K562 (cell line): ENCODE results near the gene HHIPL2. TPM values are rescaled to one million over a fixed set of nuclear protein-coding genes. Genes with fewer than 3 reads are reported as not detected.
"Not testable (repeated sequence)": the region's sequence is repeated elsewhere in the genome, so short reads cannot be mapped to it uniquely, and the experiment has no call there.

Experiments used
- ATAC-seq: fragments of 200-7000 bp; cut with Tn5 transposase; 3 replicates; pipeline ENCODE4 v1.9.1; 2020; ENCODE audit warnings: moderate library complexity
- BruUV-seq: library from RNA; stranded (reverse); fragments of 400-500 nt; replicated peaks from 2 replicates; lab custom pipeline; 2021; lab: Mats Ljungman, UMichigan
- CTCF ChIA-PET: fragments of 300-600 bp; formaldehyde crosslinking; extraction: SDS; loops from one replicate; lab custom pipeline; 2021; ENCODE audit warnings: low intra/inter-chr PET ratio; lab: Yijun Ruan, JAX
- POLR2A ChIA-PET: fragments of 300-600, 350-650 bp; sonication (Branson Sonifier 250); formaldehyde crosslinking; extraction: SDS; loops from one replicate; lab custom pipeline; 2021; ENCODE audit warnings: antibody characterized with exemption, inconsistent platforms; lab: Yijun Ruan, JAX
- DNase-seq, 4 experiments: peaks; one replicate each; pipeline versions ENCODE4 v3.0.0 to v3.0.0-alpha.2; 2011 to 2018; ENCODE audit warnings: low spot score in 3 of 4, mixed read lengths in 3 of 4; ENCODE audit errors: extremely low read depth in 1 of 4
- FAIRE-seq: peaks from 2 replicates; lab custom pipeline; 2011; peaks lifted over from hg19 to GRCh38; lab: Jason Lieb, UNC
- H2AFZ ChIP-seq: 2 replicates; pipeline ENCODE4 v1.6.0; 2011; ENCODE audit warnings: low read depth, low read length, control low read depth, inconsistent platforms
- H3K27ac ChIP-seq: fragments of 200-600 bp; 3 replicates; pipeline ENCODE4 v1.8.0; 2011; ENCODE audit warnings: low read depth, mild to moderate bottlenecking, control low read depth, inconsistent platforms, low read length, moderate library complexity, mixed read lengths; ENCODE audit errors: extremely low read depth
- H3K27me3 ChIP-seq, 2 experiments: fragments of 300-600 bp in 1 of 2; 2 replicates in 1 of 2; 3 replicates in 1 of 2; pipeline versions ENCODE4 v1.6.0 to v1.8.0; 2011; ENCODE audit warnings: inconsistent platforms in 2 of 2, low read length in 2 of 2, mild to moderate bottlenecking in 1 of 2, mixed read lengths in 1 of 2, moderate library complexity in 1 of 2; ENCODE audit not compliant: control insufficient read depth in 2 of 2, insufficient read depth in 2 of 2
- H3K36me3 ChIP-seq: fragments of 300-600 bp; 3 replicates; pipeline ENCODE4 v1.8.0; 2011; ENCODE audit warnings: mild to moderate bottlenecking, low read length, inconsistent platforms; ENCODE audit not compliant: control insufficient read depth, insufficient read depth
- H3K4me1 ChIP-seq, 2 experiments: fragments of 200-600 bp in 1 of 2; replicated peaks in 1 of 2; 2 replicates in 1 of 2; 3 replicates in 1 of 2; pipeline versions ENCODE4 v1.5.1 to v1.8.0; 2011; ENCODE audit warnings: inconsistent platforms in 2 of 2, low read length in 2 of 2, mild to moderate bottlenecking in 1 of 2, mixed read lengths in 1 of 2, moderate library complexity in 1 of 2; ENCODE audit not compliant: control insufficient read depth in 2 of 2, insufficient read depth in 2 of 2
- H3K4me2 ChIP-seq: 2 replicates; pipeline ENCODE4 v1.6.1; 2011; ENCODE audit warnings: low read length, control low read depth, inconsistent platforms, mixed read lengths; ENCODE audit not compliant: insufficient read depth
- H3K4me3 ChIP-seq: fragments of 200-600 bp; sonication (generic), shearing (Covaris generic); 2 replicates; pipeline ENCODE4 v1.5.1; 2016; ENCODE audit warnings: control low read depth, inconsistent platforms
- H3K79me2 ChIP-seq: fragments of 200-600 bp; 3 replicates; pipeline ENCODE4 v1.8.0; 2011; ENCODE audit warnings: low read length, inconsistent platforms; ENCODE audit not compliant: control insufficient read depth, insufficient read depth
- H3K9ac ChIP-seq, 2 experiments: 2 replicates each; pipeline versions ENCODE4 v1.6.0 to v1.6.1; 2011; ENCODE audit warnings: low read depth in 2 of 2, low read length in 2 of 2, control low read depth in 1 of 2, inconsistent platforms in 1 of 2, mild to moderate bottlenecking in 1 of 2, mixed read lengths in 1 of 2; ENCODE audit not compliant: insufficient read depth in 1 of 2
- H3K9me1 ChIP-seq: one replicate; pipeline ENCODE4 v1.6.0; 2011; ENCODE audit warnings: inconsistent platforms, mild to moderate bottlenecking, low read length, moderate library complexity; ENCODE audit not compliant: control insufficient read depth, insufficient read depth
- H3K9me3 ChIP-seq: replicated peaks from 2 replicates; pipeline ENCODE4 v1.5.1; 2011; ENCODE audit warnings: low read depth, low read length, inconsistent platforms; ENCODE audit not compliant: control insufficient read depth, insufficient read depth
- H4K20me1 ChIP-seq: replicated peaks from 2 replicates; pipeline ENCODE4 v1.6.1; 2011; ENCODE audit warnings: low read length, inconsistent platforms, mixed read lengths; ENCODE audit not compliant: control insufficient read depth, insufficient read depth
- ATF7 ChIP-seq: fragments of 450-650 bp; IDR thresholded peaks from 2 replicates; pipeline ENCODE4 v1.7.1; 2014; ENCODE audit warnings: mild to moderate bottlenecking, moderate library complexity
- CHAMP1 ChIP-seq: fragments of 450-650 bp; IDR thresholded peaks from 2 replicates; pipeline ENCODE4 v1.6.1; 2016; ENCODE audit warnings: mild to moderate bottlenecking
- FOXA1 ChIP-seq: fragments of 450-650 bp; IDR thresholded peaks from 2 replicates; pipeline ENCODE4 v1.6.1; 2016; ENCODE audit warnings: mild to moderate bottlenecking, borderline replicate concordance
- NCOR1 ChIP-seq: fragments of 450-650 bp; IDR thresholded peaks from 2 replicates; pipeline ENCODE4 v1.6.1; 2016; ENCODE audit warnings: mild to moderate bottlenecking, moderate library complexity
- NR1H2 ChIP-seq: sonication (generic); formaldehyde crosslinking; IDR thresholded peaks from 2 replicates; pipeline ENCODE4 v1.4.0; 2020; ENCODE audit warnings: mild to moderate bottlenecking, missing genetic modification reagents
- PURB ChIP-seq: sonication (generic); formaldehyde crosslinking; IDR thresholded peaks from 2 replicates; pipeline ENCODE4 v1.9.0; 2021; ENCODE audit warnings: low read depth, mild to moderate bottlenecking, missing genetic modification reagents
- SMARCB1 ChIP-seq: IDR thresholded peaks from 2 replicates; pipeline ENCODE4 v1.6.1; 2011; ENCODE audit warnings: improper control_type of control experiment, low read depth; ENCODE audit not compliant: insufficient read length
- TAF15 ChIP-seq: fragments of 200-400 bp; formaldehyde crosslinking; IDR thresholded peaks from 2 replicates; pipeline ENCODE4 v1.6.1; 2017; ENCODE audit warnings: mild to moderate bottlenecking, low read depth, low read length, moderate library complexity
- TBL1XR1 ChIP-seq, 2 experiments: IDR thresholded peaks; 2 replicates each; pipeline ENCODE4 v1.6.1; 2012; ENCODE audit warnings: improper control_type of control experiment in 2 of 2, low read length in 2 of 2, mild to moderate bottlenecking in 1 of 2
- TCF7L2 ChIP-seq: fragments of 150-350 bp; IDR thresholded peaks from 2 replicates; pipeline ENCODE4 v1.6.1; 2016; ENCODE audit warnings: low read depth, mild to moderate bottlenecking, low read length, moderate library complexity
- ZBED1 ChIP-seq: IDR thresholded peaks from 2 replicates; pipeline ENCODE4 v1.6.1; 2014
- ZBTB5 ChIP-seq: fragments of 450-650 bp; IDR thresholded peaks from 2 replicates; pipeline ENCODE4 v1.6.1; 2017; ENCODE audit warnings: antibody characterized with exemption
- ZBTB7A ChIP-seq: IDR thresholded peaks from 2 replicates; pipeline ENCODE4 v1.6.1; 2011; ENCODE audit warnings: low read depth, mild to moderate bottlenecking, low read length, moderate library complexity, borderline replicate concordance; ENCODE audit not compliant: control insufficient read depth
- ZNF140 ChIP-seq: fragments of 250-450 bp; sonication (Bioruptor Pico); IDR thresholded peaks from 2 replicates; pipeline ENCODE4 v1.8.0; 2021; ENCODE audit warnings: moderate library complexity, mild to moderate bottlenecking, inconsistent platforms
- ZNF511 ChIP-seq: sonication (generic); formaldehyde crosslinking; IDR thresholded peaks from 2 replicates; pipeline ENCODE4 v1.8.0; 2022; ENCODE audit warnings: mild to moderate bottlenecking, missing genetic modification reagents
- WGBS: fragments of 100-300 bp; shearing (Covaris generic); methylation state at CpG from one replicate; pipeline ENCODE4 v1.1.6; 2016; ENCODE audit warnings: low coverage, mixed read lengths; ENCODE audit not compliant: insufficient coverage; ENCODE audit errors: missing lambda C conversion rate; 5-methylcytosine and 5-hydroxymethylcytosine counted together
- in situ Hi-C: fragments of 300-500 bp; cut with MboI; formaldehyde crosslinking; loops from 4 replicates; pipeline ENCODE4 v1.15.0; 2018; ENCODE audit warnings: inconsistent platforms, mixed read lengths
- intact Hi-C: fragments of 100-400 bp; cut with micrococcal nuclease; formaldehyde crosslinking; loops from 2 replicates; pipeline ENCODE4 v1.14.2; 2022
- polyA plus RNA-seq, 8 experiments: library from polyadenylated mRNA; depleted of rRNA in 4 of 8; stranded (reverse) in 5 of 8; unstranded in 3 of 8; fragments of >200 nt; fragmentation: Nextera tagmentation in 2 of 8; fragmentation: Illumina TruSeq in 1 of 8; extraction: Ambion mirVana in 2 of 8; extraction: Trizol in 1 of 8; gene quantifications; 2 replicates each; pipeline versions ENCODE4 v1.2.1 to v1.2.3, GENCODE V29; 2011 to 2014; ENCODE audit warnings: inconsistent platforms in 1 of 8, missing spikeins in 1 of 8
- total RNA-seq, 7 experiments: library from RNA; depleted of rRNA in 6 of 7; stranded (reverse); fragments of >200 nt in 6 of 7; fragmentation: Illumina TruSeq in 2 of 7; extraction: Trizol in 2 of 7; gene quantifications; 2 replicates each; pipeline versions ENCODE4 v1.2.1 to v1.2.3, GENCODE V29; 2011 to 2021; ENCODE audit warnings: low replicate concordance in 1 of 7

Gene HHIPL2
- total and polyA plus RNA-seq, 9 of the 15 experiments (the other 6 are each of a cell fraction or from before 2014, with no cell fraction given): 0.05 to 0.60 (median 0.20) TPM; not detected in 1

- TF ChIP-seq PURB (no peak), ZBED1 (no peak), FOXA1 (no peak), SMARCB1 (no peak), TCF7L2 (no peak), CHAMP1 (no peak), ZBTB5 (no peak), NR1H2 (no peak), TBL1XR1 (IDR thresholded peaks at IDR 0.05; ENCODE audit: low read length in 2 of 2) (no peak), TAF15 (no peak), NCOR1 (no peak), ZNF140 (no peak), ATF7 (peak; percentile 55; the same call in 1 of the 2 replicates), ZNF511 (CRISPR knock-in tag) (no peak), ZBTB7A (no peak)
These were observed 26.4 kb downstream of the HHIPL2 start (continued) for GRCh38 chr1:222521299-222522104.

GRCh38 chr1:222489496-222489895, 58.4 kb downstream of the HHIPL2 start:
- POLR2A ChIA-PET, H3K9me1 ChIP-seq, FAIRE-seq, H3K27me3 ChIP-seq, H3K4me3 ChIP-seq, intact Hi-C loops, in situ Hi-C loops, DNase-seq, H3K79me2 ChIP-seq, H3K36me3 ChIP-seq, H3K27ac ChIP-seq, H3K9ac ChIP-seq, BruUV-seq, H3K4me2 ChIP-seq, H4K20me1 ChIP-seq, H3K9me3 ChIP-seq, H3K4me1 ChIP-seq, CTCF ChIA-PET, ATAC-seq, H2AFZ ChIP-seq: not testable (repeated sequence)
- WGBS: 8% methylated on average over 4 of the region's 5 CpGs
